Measurements from ENCODE around the gene NUAK1. TPM values are rescaled to one million over a fixed set of nuclear protein-coding genes. Genes with fewer than 3 reads are reported as not detected.

The NUAK1 gene
- total RNA-seq, 4 donors from 2014 or later, result 7.1 to 19.8 (median 10.7) TPM

DNA sequence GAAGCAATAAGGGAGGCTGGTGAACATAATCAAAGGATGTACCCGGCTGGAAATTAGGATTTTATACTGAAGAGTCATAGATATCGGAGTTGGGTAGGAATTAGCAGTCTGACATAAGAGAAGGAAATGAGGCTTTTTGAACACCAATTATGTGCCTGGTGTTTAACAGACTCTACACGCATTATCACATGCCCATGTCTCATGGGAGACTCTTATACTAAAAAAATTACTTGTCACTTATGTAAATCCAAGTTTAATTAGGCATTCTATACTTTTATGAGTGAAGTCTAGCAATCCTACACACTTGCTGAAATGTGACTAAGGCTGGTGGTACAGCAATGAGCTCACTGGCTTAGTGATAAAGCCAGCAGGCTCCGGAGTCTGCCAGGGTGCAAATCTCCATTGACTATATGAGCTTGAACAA, 93.5 kb downstream of the NUAK1 start:
- H3K27ac ChIP-seq (replicated peaks in 1 of 4), result no peak overlapping the region
- intact Hi-C loops (cut with DNase I), result no loop called here
- H3K4me1 ChIP-seq, result peaks cover 0 to 3% (median 0%) of the 10 kb centered on the region in 4 donors
- no peaks in the 10 kb centered on the region for H3K9me3 ChIP-seq
- peak; percentile 34 for DNase-seq (ENCODE audit: extremely low spot score)
- TF ChIP-seq POLR2A (IDR thresholded peaks at IDR 0.05; ENCODE audit: low read depth), result no peak
- TF ChIP-seq, protein P1, sequence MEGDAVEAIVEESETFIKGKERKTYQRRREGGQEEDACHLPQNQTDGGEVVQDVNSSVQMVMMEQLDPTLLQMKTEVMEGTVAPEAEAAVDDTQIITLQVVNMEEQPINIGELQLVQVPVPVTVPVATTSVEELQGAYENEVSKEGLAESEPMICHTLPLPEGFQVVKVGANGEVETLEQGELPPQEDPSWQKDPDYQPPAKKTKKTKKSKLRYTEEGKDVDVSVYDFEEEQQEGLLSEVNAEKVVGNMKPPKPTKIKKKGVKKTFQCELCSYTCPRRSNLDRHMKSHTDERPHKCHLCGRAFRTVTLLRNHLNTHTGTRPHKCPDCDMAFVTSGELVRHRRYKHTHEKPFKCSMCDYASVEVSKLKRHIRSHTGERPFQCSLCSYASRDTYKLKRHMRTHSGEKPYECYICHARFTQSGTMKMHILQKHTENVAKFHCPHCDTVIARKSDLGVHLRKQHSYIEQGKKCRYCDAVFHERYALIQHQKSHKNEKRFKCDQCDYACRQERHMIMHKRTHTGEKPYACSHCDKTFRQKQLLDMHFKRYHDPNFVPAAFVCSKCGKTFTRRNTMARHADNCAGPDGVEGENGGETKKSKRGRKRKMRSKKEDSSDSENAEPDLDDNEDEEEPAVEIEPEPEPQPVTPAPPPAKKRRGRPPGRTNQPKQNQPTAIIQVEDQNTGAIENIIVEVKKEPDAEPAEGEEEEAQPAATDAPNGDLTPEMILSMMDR (IDR thresholded peaks at IDR 0.05), result no peak
- H3K27me3 ChIP-seq, result peaks cover 0 to 6% (median 0%) of the 10 kb centered on the region in 4 donors
- no peak overlapping the region for H3K4me3 ChIP-seq
- no peaks in the 10 kb centered on the region for H3K36me3 ChIP-seq
- 92% methylated on average over 4 of the region's 4 CpGs for WGBS

GRCh38 chr12:106044773-106045172, 94.0 kb downstream of the NUAK1 start:
- WGBS, result 53% methylated on average over 2 of the region's 2 CpGs
- intact Hi-C loops (cut with DNase I), result no loop called here
- H3K4me1 ChIP-seq, result peaks cover 0 to 3% (median 0%) of the 10 kb centered on the region in 4 donors
- TF ChIP-seq, protein P1 (IDR thresholded peaks at IDR 0.05), result no peak
- TF ChIP-seq EP300 (IDR thresholded peaks at IDR 0.05) (no peak), POLR2AphosphoS5 (IDR thresholded peaks at IDR 0.05) (no peak), POLR2A (IDR thresholded peaks at IDR 0.05; ENCODE audit: low read depth) (no peak)
- peak; percentile 4 for DNase-seq (ENCODE audit: extremely low spot score)
- peaks cover 0 to 5% (median 0%) of the 10 kb centered on the region in 4 donors for H3K27me3 ChIP-seq
- no peaks in the 10 kb centered on the region for H3K36me3 ChIP-seq
- no peaks in the 10 kb centered on the region for H3K9me3 ChIP-seq
- no peak overlapping the region for H3K27ac ChIP-seq (replicated peaks in 1 of 4)
- H3K4me3 ChIP-seq, result no peak overlapping the region

GRCh38 chr12:106042037-106042436, 96.7 kb downstream of the NUAK1 start:
- H3K27me3 ChIP-seq, result peaks cover 0 to 5% (median 0%) of the 10 kb centered on the region in 4 donors
- DNase-seq (ENCODE audit: extremely low spot score), result peak; percentile 10
- no peaks in the 10 kb centered on the region for H3K36me3 ChIP-seq
- TF ChIP-seq POLR2A (IDR thresholded peaks at IDR 0.05; ENCODE audit: low read depth), result no peak
- no peak for TF ChIP-seq EP300 (IDR thresholded peaks at IDR 0.05)
- TF ChIP-seq, protein P1 (IDR thresholded peaks at IDR 0.05), result no peak
- TF ChIP-seq POLR2AphosphoS5 (IDR thresholded peaks at IDR 0.05), result no peak
- H3K27ac ChIP-seq (replicated peaks in 1 of 4), result no peak overlapping the region
- intact Hi-C loops (cut with DNase I), result no loop called here
- H3K9me3 ChIP-seq, result no peaks in the 10 kb centered on the region
- 85% methylated on average over 4 of the region's 4 CpGs for WGBS
- peaks cover 0 to 3% (median 0%) of the 10 kb centered on the region in 4 donors for H3K4me1 ChIP-seq
- H3K4me3 ChIP-seq, result no peak overlapping the region

DNA sequence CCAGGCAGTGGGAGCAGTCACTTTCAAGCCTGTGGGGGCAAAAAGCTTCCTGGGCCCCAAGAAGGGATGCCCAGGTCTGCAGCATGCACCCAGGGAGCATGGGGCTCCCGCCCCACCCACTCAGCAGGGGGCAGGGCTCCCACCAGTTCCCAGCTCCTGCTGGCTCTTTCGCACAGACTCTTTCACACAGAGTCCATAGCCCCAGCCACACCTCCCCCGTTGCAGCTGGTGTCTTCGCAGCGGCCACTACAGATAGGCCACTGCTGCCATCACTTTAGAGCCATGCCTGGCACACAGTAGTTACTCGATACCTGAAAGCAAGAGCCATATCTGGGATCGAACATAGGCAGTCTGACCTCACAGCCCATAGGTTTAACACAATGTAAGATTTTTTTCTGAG, 98.2 kb downstream of the NUAK1 start:
- Histone ChIP-seq H3K9me3 (no peaks in the 10 kb centered on the region), H3K27me3 (peaks cover 0 to 5% (median 0%) of the 10 kb centered on the region in 4 donors), H3K4me3 (no peak overlapping the region), H3K4me1 (no peaks in the 10 kb centered on the region), H3K36me3 (no peaks in the 10 kb centered on the region), H3K27ac (replicated peaks in 1 of 4) (no peak overlapping the region)
- WGBS, result 91% methylated on average over 7 of the region's 7 CpGs
- peak; percentile 57 for DNase-seq (ENCODE audit: extremely low spot score)
- intact Hi-C loops (cut with DNase I), result no loop called here
- TF ChIP-seq EP300 (IDR thresholded peaks at IDR 0.05) (no peak), POLR2A (IDR thresholded peaks at IDR 0.05; ENCODE audit: low read depth) (no peak), POLR2AphosphoS5 (IDR thresholded peaks at IDR 0.05) (no peak)
- TF ChIP-seq, protein P1 (IDR thresholded peaks at IDR 0.05), result no peak
